Globus pallidus (tissue), 1 donor: ENCODE results near the gene RPL28.
"Not testable (repeated sequence)": the region's sequence is repeated elsewhere in the genome, so short reads cannot be mapped to it uniquely, and the experiment has no call there.

ENCODE experiments used
- DNase-seq: peaks from one replicate; pipeline ENCODE4 v3.0.0-alpha.2; 2015; ENCODE audit warnings: low spot score

RPL28 gene

DNA sequence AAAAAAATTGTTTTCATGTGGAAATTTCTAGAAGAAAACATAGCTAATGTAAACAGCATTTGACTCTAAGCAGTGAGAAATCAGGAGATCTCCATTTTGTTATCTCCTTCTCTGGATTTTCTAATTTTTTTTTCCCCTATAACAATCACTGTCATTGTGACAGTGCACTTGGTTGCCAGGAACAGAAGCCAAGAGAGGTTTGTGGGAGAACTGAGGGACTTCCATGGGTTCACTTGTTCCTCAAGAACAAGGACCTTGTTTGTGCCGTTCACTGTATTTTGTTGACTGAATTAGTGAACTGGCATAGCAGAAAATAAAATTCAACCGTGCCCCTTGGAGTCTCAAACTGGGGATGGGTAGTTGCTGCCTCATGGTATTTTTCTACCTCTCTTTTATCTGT, 40.3 kb downstream of the RPL28 start:
- DNase-seq: peak; percentile 96

DNA sequence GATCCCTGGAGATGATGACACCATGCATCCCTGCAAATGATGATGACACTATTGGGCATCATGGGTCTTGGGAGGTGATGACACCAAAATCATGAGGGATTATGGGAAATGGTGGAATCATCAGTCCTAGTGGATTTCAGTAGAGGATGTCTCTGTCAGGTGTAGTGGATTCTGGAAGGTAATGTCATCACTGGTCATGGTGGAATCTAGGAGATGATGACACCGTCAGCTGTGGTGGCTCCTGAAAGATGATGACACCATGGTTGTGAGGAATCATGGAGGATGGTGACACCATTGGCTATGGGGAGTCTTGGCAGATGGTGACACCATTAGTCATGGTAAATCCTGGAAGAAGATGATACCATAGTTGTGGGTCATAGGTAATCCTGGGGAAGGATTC, 45.5 kb downstream of the RPL28 start:
- DNase-seq: no peak

DNA sequence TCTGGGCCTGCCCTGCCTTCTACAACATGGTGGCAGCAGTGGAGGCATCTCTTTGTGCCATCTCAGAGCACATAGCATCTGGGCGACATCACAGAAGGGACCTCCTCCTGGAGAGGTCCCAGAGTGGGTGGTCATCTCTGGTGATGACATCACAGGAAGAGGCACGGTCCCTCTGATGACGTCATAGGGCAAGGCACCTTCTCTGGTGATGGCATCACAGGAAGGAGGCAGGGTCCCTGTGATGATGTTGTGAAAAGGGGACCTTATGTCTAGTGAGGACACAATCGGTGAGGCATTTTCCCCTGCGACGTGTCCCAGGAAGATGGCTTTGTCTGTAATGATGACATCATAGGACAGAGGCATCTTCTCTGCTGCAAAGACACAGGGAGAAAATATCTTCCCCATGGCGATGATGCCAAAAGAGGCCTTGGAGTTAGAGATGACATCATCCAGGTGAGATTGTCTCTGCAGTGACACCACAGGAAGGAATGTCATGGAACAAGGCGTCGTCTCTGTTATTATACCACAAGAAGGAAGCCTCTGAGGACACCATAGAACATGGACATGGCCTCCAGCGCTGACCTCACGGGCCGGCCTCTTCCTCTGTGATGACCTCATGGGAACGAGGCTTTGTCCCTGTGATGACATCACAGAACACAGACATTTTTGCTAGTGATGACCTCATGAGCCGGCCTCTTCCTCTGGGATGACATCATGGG, 46.7 kb downstream of the RPL28 start:
- DNase-seq: no peak

DNA sequence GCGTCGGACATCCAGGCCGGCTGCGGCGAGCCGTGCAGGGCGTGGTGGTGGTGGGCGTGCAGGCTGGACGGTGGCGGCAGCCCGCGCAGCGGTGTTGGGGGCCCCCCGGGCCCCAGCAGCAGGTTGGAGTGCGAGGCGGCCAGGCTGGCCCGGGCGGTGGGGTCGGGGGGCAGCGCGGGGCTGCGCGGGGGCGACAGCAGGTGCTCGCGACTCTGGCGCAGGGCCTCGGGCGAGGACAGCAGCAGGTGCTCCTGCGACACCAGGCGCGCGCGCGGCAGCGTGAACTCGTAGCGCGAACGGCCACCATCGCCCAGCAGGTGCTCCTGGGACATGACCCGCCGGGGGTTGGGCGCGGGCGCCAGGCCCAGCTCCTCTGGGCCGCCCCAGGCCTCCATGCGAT, 47.6 kb downstream of the RPL28 start:
- DNase-seq: no peak

DNA sequence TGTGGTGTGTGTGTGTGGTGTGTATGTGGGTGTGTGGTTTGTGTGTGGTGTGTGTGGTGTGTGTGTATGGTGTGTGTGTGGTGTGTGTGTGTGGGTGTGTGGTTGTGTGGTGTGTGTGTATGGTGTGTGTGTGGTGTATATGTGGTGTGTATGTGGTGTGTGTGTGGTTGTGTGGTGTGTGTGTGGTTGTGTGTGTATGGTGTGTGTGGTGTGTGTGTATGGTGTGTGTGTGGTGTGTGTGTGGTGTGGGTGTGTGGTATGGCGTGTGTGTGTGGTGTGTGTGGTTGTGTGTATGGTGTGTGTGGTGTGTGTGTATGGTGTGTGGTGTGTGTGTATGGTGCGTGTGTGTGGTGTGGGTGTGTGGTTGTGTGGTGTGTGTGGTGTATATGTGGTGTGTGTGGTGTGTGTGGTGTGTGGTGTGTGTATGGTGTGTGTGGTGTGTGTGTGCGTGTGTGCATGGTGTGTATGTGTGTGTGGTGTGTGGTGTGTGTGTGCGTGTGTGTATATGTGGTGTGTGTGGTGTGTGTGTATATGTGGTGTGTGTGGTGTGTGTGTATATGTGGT, 48.7 kb downstream of the RPL28 start:
- DNase-seq: no peak

DNA sequence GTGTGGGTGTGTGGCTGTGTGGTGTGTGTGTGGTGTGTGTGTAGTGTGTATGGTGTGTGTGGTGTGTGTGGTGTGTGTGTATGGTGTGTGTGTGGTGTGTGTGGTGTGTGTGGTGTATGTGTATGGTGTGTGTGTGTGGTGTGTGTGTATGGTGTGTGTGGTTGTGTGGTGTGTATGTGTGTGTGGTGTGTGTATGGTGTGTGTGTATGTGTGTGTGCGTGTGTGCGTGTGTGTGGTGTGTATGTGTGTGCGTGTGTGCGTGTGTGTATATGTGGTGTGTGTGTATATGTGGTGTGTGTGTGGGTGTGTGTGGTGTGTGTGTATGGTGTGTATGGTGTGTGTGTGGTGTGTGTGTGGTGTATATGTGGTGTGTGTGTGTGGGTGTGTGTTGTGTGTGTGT, 49.3 kb downstream of the RPL28 start:
- DNase-seq: no peak

DNA sequence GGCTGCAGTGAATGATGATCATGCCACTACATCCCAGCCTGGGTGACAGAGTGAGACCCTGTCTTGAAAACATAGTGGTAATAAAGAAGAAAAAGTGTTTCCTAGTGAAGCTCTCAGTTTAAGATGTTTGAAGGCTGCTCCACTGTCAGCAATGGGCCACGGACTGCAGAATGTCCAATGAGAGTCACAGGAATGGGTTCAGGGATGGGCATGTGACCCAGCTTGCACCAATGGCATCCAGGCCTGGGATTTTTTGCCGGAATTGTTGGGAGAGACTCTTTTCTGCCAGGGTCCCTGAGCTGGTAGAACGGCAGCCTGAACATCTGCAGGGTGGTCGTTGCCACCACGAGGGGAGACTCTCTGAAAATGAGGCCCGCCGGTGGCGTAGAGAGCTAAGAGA, 51.1 kb downstream of the RPL28 start:
- DNase-seq: no peak

DNA sequence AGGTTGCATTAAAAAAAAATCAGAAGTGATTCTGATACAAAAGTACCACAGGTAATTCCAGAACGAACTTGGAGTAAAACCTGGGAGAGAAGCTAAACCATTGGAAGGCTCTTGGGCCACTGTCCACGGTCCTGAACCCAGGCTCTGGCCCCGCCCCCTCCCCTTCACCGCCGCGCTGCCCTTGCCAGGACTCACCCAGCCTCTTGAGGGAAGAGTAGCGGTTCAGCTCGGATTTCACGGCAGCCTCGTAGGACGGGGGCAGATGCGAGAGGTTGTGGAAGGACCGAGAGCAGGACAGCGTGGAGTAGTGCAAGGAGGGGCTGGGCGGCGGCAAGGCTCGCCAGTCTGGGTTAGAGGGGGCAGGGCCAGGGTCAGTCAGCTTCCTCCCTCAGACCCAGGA, 51.7 kb downstream of the RPL28 start:
- DNase-seq: no peak

DNA sequence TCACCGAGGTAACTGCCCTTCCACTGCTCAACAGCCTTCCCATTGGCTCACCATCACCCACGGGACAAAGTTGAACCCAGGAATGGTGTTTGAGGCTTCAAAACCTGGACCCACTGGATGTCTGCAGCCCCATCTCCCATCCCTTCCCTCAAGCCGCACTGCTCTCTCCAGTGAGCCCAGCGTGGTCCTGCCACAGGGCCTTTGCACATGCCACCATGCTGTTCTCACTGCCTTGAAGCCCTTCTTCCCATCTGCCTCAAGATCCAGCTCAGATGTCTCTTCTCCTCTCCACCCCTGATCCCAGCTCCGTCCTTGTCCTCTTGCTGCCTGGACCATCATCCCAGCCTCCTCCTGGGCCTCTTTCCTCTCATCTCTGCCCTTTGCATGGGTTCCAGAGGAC, 53.3 kb downstream of the RPL28 start:
- DNase-seq: no peak

DNA sequence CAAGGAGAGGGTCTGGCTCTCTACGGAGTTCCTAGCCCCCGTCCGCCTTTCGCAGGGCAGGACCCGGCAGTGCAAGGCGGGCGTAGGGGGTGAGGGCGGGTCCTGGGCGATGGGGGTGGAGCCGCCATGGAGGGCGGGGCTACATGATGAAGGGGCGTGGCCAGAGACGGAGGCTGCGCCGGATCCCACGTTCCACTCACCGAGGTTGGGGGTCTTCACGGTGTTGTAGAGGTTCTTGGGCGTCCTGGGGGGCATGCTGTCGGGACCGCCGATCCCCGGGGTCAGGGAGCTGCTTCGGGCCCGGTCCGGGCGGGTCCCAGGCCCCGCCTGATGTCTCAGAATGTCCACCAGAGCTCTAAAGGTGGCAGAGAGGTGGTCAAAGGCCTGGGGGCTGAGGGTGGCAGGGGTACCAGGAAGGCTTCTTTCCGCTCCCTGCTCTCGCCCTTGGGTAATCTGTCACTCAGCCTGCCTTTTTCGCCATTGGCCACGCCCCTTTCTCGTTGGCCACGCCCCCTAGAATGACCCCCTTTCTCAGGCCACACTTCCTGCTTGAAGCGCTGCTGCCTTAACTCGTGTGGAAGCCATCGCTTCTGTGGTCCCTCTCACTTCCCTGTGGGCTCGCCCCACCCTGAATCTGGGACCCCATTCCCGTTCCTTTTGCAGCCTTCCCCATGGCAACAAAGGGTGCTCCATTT, 54.8 kb downstream of the RPL28 start:
- DNase-seq: no peak

DNA sequence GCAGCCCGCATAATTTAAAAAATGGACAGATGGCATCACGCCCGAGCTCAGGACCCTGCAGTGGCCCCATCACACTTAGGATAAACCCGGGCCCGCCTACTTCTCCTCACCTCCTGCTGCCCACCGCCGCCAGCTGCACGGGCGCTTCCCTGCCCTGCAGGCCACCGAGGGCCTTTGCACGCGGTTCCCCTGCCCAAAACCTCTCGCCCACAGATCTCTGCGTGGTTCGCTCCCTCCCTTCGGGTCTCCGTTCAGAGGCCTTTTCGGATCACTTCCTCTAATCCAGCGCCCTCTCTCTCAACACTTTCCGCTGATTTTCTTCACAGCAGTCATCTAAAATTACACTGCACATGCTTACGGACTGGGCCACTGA, 55.6 kb downstream of the RPL28 start:
- DNase-seq: no peak

DNA sequence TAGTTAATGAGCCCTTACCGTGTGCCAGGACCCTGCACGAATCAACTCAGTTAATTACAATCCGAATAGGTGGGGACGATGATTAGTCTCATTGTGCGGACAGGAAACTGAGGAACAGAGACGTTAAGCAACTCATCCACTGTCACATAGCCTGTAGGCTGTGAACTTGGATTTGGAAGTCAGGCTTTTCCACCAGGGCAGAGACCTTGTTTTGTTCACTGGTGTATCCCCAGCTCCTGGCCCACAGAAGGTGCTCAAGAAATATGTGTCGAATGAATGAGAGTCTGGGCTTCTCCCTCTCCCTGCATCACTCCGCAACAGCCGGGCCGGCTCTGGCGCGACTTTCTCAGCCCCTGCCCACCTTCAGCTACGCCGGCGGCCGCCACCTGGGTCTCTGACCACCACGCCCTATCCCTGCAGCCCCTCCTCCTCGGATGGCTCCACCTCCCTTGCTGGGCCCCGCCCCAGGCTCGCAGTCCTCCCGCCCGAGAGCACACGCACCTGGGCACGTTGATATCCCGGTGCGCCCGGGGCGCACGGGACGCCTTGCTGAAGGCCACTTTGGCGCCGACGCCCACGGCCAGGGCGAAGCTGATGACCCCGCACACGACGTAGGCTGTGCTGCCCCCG, 56.1 kb downstream of the RPL28 start:
- no peak for DNase-seq

DNA sequence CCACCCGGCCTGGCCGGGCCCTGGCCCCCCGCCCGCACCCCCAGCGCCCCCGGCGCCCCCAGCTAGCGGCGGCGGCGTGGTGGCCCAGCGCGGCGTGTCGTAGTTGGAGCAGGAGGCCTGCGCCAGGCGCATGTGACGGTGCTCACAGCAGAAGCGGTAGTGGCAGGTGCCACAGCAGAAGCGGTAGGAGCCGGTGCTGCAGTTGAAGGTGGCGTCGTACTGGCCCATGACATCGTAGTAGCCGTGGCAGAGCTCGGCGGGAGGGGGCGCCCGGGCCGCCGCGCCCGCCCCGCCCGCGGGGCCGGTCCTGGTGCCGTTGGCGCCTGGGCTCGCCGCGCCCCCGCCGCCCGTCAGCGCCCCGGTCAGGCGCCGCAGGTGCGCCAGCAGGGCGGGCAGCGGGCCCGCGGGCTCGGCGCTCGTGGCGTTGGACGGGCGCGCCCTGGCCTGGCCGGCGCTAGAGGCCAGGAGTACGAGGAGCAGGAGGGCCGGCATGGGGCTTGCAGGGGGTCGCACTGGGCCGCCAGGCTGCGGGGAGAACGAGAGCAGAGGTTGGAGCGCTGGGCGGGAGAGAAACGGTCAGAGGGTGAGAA, 56.7 kb downstream of the RPL28 start:
- DNase-seq: no peak

DNA sequence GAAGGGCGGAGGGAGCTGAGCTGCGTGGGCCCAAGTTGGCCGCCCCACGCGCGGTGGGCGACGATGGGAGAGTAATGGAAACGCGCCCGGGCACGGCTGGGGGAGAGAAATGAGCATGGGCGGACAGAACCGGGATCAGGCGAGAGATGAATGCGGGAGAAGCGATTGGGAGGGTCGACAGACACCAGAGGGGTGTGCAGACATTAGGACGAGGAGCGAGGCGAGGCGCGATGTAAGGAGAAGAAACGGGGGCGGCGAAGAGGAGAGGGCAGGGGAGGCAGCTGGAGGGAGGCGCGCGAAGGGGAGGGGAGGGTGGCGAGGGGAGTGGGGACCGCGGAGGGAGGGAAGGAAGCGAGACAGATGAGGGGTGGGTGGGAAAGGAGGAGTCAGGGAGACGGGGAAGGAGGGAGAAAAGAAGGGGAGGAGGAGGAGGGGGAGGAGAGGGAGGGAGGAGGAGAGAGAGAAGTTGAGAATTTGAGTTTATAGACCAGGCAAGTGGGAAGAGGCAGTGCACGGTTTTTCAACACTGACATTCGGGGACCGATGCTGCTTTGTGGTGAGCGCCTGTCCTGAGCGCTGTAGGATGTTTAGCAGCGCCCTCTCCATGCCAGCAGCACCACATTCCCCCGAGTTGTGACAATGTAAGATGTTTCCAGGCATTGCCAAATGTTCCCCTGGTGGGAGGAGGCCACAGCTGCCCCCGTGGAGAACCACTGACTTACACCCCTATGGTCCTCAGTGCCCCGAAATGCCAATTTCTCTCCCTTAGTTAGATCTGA, 57.5 kb downstream of the RPL28 start, which contains the start of gene SHISA7:
TSS of gene SHISA7 (minus strand) at position 256 of the 779 bp plus-strand sequence. CDS start 437 bp downstream, outside the sequence.
- DNase-seq: peak; percentile 74

DNA sequence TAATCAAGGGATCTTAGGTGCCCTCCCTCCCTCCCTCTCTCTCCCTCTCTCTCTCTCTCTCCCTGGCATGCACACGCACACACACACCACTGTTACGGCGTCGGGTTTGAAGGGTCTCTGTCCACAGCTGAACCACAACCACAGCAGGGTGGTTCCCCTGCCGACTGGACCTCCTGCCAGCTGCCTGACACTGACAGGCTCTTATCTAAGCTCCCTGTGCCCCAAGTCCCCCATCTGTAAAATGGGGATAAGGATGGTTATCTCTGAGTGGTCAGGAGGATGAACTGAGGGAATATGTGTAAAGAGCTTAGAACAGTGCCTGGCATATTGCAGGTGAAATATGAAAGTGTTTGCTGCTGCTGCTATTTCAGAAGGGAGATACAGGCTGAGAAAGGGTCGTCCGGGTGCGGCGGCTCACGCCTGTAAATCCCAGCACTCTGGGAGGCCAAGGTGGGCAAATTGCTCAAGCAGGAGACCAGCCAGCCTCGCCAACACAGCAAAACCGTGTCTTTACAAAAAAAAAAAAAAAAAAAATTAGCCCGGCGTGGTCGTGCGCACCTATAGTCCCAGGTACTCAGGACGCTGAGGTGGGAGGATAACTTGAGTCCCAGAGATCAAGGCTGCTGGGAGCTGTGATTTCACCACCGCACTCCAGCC, 58.2 kb downstream of the RPL28 start:
- DNase-seq: no peak

DNA sequence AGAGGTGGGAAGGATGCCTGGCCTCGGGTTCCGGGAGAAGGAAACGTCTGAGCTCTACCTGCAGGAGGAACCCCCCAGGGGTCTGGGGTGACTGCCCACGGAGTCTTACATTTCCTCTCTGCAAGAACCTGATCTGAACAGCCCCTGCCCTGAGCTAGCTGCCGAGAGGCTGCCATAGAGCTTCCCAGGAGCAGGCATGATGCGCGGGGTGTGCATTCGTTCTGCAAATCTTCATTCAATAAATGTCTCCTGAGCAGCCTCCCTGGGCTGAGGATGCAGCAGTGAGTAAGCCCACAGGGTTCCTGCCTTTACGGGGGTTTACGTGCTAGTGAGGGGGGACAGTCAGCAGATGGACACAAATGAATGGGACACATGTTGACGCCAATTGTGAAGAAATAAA, 58.9 kb downstream of the RPL28 start:
- DNase-seq: no peak

DNA sequence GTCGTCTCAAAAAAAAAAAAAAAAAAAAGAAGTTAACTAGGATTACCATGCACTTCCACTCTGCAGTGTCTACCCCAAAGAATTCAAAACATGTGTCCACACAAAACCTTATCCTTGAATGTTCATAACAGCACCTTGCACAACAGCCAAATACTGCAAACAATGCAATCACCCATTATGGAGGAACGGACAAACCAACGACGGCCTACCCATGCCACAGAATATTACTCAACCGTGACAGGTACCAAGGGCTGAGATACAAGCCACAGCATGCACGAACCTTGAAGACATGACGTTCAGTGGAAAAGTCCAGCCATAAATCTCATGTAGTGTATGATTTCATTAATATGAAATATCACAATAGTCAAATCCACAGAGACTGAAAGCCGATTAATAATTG, 60.3 kb downstream of the RPL28 start:
- DNase-seq: no peak

DNA sequence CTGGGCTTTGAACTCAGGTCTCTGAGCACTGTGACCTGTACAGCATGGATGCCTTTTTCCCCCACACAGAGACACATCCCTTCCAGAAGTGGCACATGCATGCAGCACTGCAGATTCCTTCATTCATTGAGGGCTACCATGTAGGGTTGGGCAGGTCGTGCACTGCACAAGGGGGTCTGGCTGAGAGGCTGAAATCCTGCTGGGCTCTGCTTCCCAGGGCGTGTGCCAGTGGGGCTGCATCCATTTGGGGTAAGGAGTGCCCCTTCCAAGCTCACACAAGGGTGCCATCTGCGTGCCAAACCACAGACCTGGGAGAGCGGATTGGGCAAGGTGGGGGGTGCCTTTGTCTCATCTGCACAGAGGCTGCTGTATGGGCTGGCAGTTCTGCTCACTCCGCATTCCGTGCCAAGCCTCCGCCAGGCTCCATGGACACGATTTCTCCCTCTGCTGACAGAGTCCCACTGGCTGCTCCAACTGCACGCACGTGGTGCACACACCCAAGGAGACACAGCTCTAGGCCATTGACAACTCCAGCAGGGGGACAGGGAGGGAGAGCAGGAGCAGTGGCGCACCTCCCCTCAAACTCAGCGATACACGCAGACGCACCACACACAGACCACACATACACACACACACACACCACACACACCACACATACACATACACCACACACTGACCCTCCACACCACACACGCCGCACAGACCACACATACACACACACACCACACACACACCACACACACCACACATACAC, 61.9 kb downstream of the RPL28 start:
- peak; percentile 84 for DNase-seq

DNA sequence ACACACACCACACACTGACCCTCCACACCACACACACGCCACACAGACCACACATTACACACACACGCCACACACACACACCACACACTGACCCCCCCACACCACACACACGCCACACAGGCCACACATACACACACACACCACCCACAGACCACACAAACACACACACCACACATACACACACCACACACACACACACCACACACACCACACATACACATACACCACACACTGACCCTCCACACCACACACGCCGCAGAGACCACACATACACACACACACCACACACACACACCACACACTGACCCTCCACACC, 62.4 kb downstream of the RPL28 start:
- DNase-seq: not testable (repeated sequence)

DNA sequence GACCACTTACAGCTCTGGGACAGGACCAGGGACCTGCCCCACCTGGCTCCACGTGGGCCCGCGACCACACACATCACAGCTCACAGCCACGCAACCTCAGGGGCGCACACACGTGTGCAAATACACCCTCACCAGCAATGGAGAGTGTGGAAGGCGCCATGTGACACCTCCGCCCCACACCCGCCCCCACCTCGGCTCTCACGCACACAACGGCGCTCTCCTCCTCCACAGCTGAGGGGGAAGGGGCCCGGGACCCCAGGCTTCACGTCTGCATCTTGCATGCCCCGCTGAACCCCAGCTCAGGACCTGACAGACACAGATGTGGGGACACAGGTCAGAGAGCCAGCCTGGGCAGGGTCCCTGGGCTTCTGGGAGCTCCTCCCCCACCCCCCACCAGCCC, 63.7 kb downstream of the RPL28 start:
- DNase-seq: no peak
